H9 (cell line): ENCODE data around the gene CDYL. TPM values are rescaled to one million over a fixed set of nuclear protein-coding genes. Genes with fewer than 3 reads are reported as not detected.

Source experiments
- DNase-seq: peaks from one replicate; pipeline ENCODE4 v3.0.0-alpha.2; 2017
- H2AFZ ChIP-seq: one replicate; pipeline ENCODE4 v1.6.1; 2013; ENCODE audit warnings: mild to moderate bottlenecking, low read length, control low read depth, moderate library complexity
- H2AK5ac ChIP-seq: 2 replicates; pipeline ENCODE4 v1.6.1; 2013; ENCODE audit warnings: low read length, control low read depth, mixed read lengths; ENCODE audit not compliant: insufficient read length
- H2BK120ac ChIP-seq: one replicate; pipeline ENCODE4 v1.6.1; 2013; ENCODE audit warnings: low read depth, mild to moderate bottlenecking, low read length, control low read depth, inconsistent platforms; ENCODE audit not compliant: poor library complexity, severe bottlenecking
- H2BK12ac ChIP-seq: 2 replicates; pipeline ENCODE4 v1.6.1; 2013; ENCODE audit warnings: low read length, control low read depth, mixed read lengths, low read depth; ENCODE audit not compliant: insufficient read length
- H2BK15ac ChIP-seq: 2 replicates; pipeline ENCODE4 v1.6.1; 2013; ENCODE audit warnings: low read depth, low read length, control low read depth
- H2BK20ac ChIP-seq: one replicate; pipeline ENCODE4 v1.6.1; 2013; ENCODE audit warnings: low read depth, mild to moderate bottlenecking, low read length, control low read depth, inconsistent platforms; ENCODE audit not compliant: poor library complexity, severe bottlenecking
- H2BK5ac ChIP-seq: 2 replicates; pipeline ENCODE4 v1.6.1; 2013; ENCODE audit warnings: low read length, control low read depth, mixed read lengths; ENCODE audit not compliant: insufficient read length
- H3K14ac ChIP-seq: 2 replicates; pipeline ENCODE4 v1.6.1; 2013; ENCODE audit warnings: low read length, control low read depth; ENCODE audit not compliant: insufficient read depth
- H3K18ac ChIP-seq: 2 replicates; pipeline ENCODE4 v1.6.1; 2013; ENCODE audit warnings: low read depth, mild to moderate bottlenecking, mixed read lengths, low read length, control low read depth; ENCODE audit not compliant: insufficient read length
- H3K23ac ChIP-seq: 2 replicates; pipeline ENCODE4 v1.6.1; 2013; ENCODE audit warnings: low read length, control low read depth, mixed read lengths, low read depth; ENCODE audit not compliant: insufficient read length
- H3K23me2 ChIP-seq: 2 replicates; pipeline ENCODE4 v1.6.1; 2013; ENCODE audit warnings: low read depth, mild to moderate bottlenecking, mixed read lengths, low read length, control low read depth; ENCODE audit not compliant: insufficient read length, poor library complexity, severe bottlenecking
- H3K27ac ChIP-seq: 2 replicates; pipeline ENCODE4 v1.5.1; 2013; ENCODE audit warnings: low read length, control low read depth, mixed read lengths, low read depth; ENCODE audit not compliant: insufficient read length
- H3K27me3 ChIP-seq: 2 replicates; pipeline ENCODE4 v1.6.1; 2013; ENCODE audit warnings: low read length, control low read depth, inconsistent platforms; ENCODE audit not compliant: insufficient read depth
- H3K4ac ChIP-seq: 2 replicates; pipeline ENCODE4 v1.6.1; 2013; ENCODE audit warnings: low read depth, mild to moderate bottlenecking, control low read depth, inconsistent platforms, low read length, moderate library complexity
- H3K4me1 ChIP-seq: 2 replicates; pipeline ENCODE4 v1.6.1; 2013; ENCODE audit warnings: low read length, control low read depth, inconsistent platforms; ENCODE audit not compliant: insufficient read depth
- H3K4me2 ChIP-seq: 2 replicates; pipeline ENCODE4 v1.6.1; 2013; ENCODE audit warnings: low read length, control low read depth, mixed read lengths; ENCODE audit not compliant: insufficient read length, insufficient read depth
- H3K56ac ChIP-seq: 2 replicates; pipeline ENCODE4 v1.6.1; 2013; ENCODE audit warnings: low read depth, mild to moderate bottlenecking, mixed read lengths, low read length, control low read depth; ENCODE audit not compliant: insufficient read length
- H3K79me1 ChIP-seq: 2 replicates; pipeline ENCODE4 v1.6.1; 2013; ENCODE audit warnings: low read depth, mild to moderate bottlenecking, moderate library complexity, low read length, control low read depth, inconsistent platforms; ENCODE audit not compliant: insufficient read depth, poor library complexity, severe bottlenecking
- H3K79me2 ChIP-seq: 2 replicates; pipeline ENCODE4 v1.6.1; 2013; ENCODE audit warnings: low read length, control low read depth, inconsistent platforms; ENCODE audit not compliant: insufficient read depth
- H3K9ac ChIP-seq: 2 replicates; pipeline ENCODE4 v1.6.1; 2013; ENCODE audit warnings: low read length, control low read depth, mixed read lengths; ENCODE audit not compliant: insufficient read length; ENCODE audit errors: extremely low read depth
- H3K9me3 ChIP-seq: one replicate; pipeline ENCODE4 v1.6.1; 2013; ENCODE audit warnings: low read depth, low read length, inconsistent platforms; ENCODE audit not compliant: control insufficient read depth
- H3T11ph ChIP-seq: one replicate; pipeline ENCODE4 v1.6.1; 2013; ENCODE audit warnings: mild to moderate bottlenecking, low read length, control low read depth, inconsistent platforms
- H4K20me1 ChIP-seq: one replicate; pipeline ENCODE4 v1.6.1; 2013; ENCODE audit not compliant: control insufficient read depth, insufficient read length, insufficient read depth
- H4K5ac ChIP-seq: 2 replicates; pipeline ENCODE4 v1.6.1; 2013; ENCODE audit warnings: low read depth, mild to moderate bottlenecking, mixed read lengths, low read length, control low read depth; ENCODE audit not compliant: insufficient read length
- H4K8ac ChIP-seq: replicated peaks from 2 replicates; pipeline ENCODE4 v1.6.1; 2013; ENCODE audit warnings: low read length, control low read depth, mixed read lengths, low read depth; ENCODE audit not compliant: insufficient read length
- H4K91ac ChIP-seq: 2 replicates; pipeline ENCODE4 v1.6.1; 2013; ENCODE audit warnings: low read depth, mild to moderate bottlenecking, moderate library complexity, mixed read lengths, low read length, control low read depth; ENCODE audit not compliant: insufficient read length
- H3K27ac Mint-ChIP-seq, 3 experiments: 2 replicates in 2 of 3; 3 replicates in 1 of 3; pipeline ENCODE4 v1.8.0; 2020 to 2021; ENCODE audit warnings: mixed read lengths in 3 of 3, mild to moderate bottlenecking in 1 of 3, moderate library complexity in 1 of 3
- H3K27me3 Mint-ChIP-seq: 2 replicates; pipeline ENCODE4 v1.8.0; 2021; ENCODE audit warnings: low read depth, mild to moderate bottlenecking, moderate library complexity, mixed read lengths
- H3K36me3 Mint-ChIP-seq, 3 experiments: 2 replicates in 2 of 3; 3 replicates in 1 of 3; pipeline ENCODE4 v1.8.0; 2020 to 2021; ENCODE audit warnings: low read depth in 3 of 3, mixed read lengths in 3 of 3; ENCODE audit not compliant: insufficient read depth in 1 of 3
- H3K4me1 Mint-ChIP-seq, 2 experiments: 2 replicates each; pipeline ENCODE4 v1.8.0; 2020; ENCODE audit warnings: mixed read lengths in 2 of 2
- H3K4me3 Mint-ChIP-seq, 2 experiments: 2 replicates in 1 of 2; 3 replicates in 1 of 2; pipeline ENCODE4 v1.8.0; 2020 to 2021; ENCODE audit warnings: mild to moderate bottlenecking in 2 of 2, mixed read lengths in 2 of 2, moderate library complexity in 1 of 2
- H3K9me3 Mint-ChIP-seq, 2 experiments: 2 replicates in 1 of 2; 3 replicates in 1 of 2; pipeline ENCODE4 v1.8.0; 2020; ENCODE audit warnings: mild to moderate bottlenecking in 2 of 2, mixed read lengths in 2 of 2, moderate library complexity in 1 of 2
- CTCF ChIP-seq: fragments of 200-600 bp; sonication (generic); conservative IDR thresholded peaks from 3 replicates; pipeline ENCODE4 v1.8.0; 2021; ENCODE audit warnings: antibody characterized with exemption, mild to moderate bottlenecking
- WGBS: extraction: QIAGEN DNeasy Blood & Tissue Kit; methylation state at CpG from one replicate; pipeline ENCODE4 v1.1.7; 2013; ENCODE audit warnings: missing lambda C conversion rate, low lambda C conversion rate, mixed read lengths; ENCODE audit not compliant: insufficient read length; ENCODE audit errors: extremely low coverage; 5-methylcytosine and 5-hydroxymethylcytosine counted together
- total RNA-seq: library from RNA; stranded (reverse); gene quantifications from 2 replicates; pipeline ENCODE4 v1.2.1, GENCODE V29; 2021

The CDYL gene
- total RNA-seq, 1 experiment from 2014 or later, result 95.0 TPM

- Histone ChIP-seq H3K4me2 (no peak overlapping the region), H2AK5ac (no peak overlapping the region), H3K14ac (no peak overlapping the region), H4K8ac (no peak overlapping the region), H3K18ac (no peak overlapping the region), H3K23me2 (no peaks in the 10 kb centered on the region), H2BK12ac (no peak overlapping the region), H3T11ph (no peak overlapping the region), H3K23ac (no peak overlapping the region), H3K9me3 (no peaks in the 10 kb centered on the region), H4K20me1 (no peaks in the 10 kb centered on the region), H2BK15ac (no peak overlapping the region), H2BK120ac (no peak overlapping the region), H3K79me2 (peaks cover 45% of the 10 kb centered on the region; the same call in 1 of the 2 replicates), H3K4me1 (peaks cover 2% of the 10 kb centered on the region; the same call in 1 of the 2 replicates), H3K27ac (no peak overlapping the region), H2BK20ac (no peak overlapping the region), H3K9ac (no peak overlapping the region), H4K91ac (no peak overlapping the region), H2BK5ac (no peak overlapping the region), H3K79me1 (peaks cover 3% of the 10 kb centered on the region), H3K27me3 (no peaks in the 10 kb centered on the region), H4K5ac (no peak overlapping the region), H3K56ac (no peak overlapping the region), H3K4ac (no peak overlapping the region), H2AFZ (no peak overlapping the region)
- Mint-ChIP-seq H3K4me3 (no peak overlapping the region), H3K4me1 (peaks cover 39 to 59% of the 10 kb centered on the region in 2 experiments), H3K27ac (no peak overlapping the region), H3K9me3 (peaks cover 12 to 24% of the 10 kb centered on the region in 2 experiments; a peak in 4 of 5 replicates), H3K27me3 (no peaks in the 10 kb centered on the region; the same call in 1 of the 2 replicates), H3K36me3 (peaks cover 7 to 23% (median 20%) of the 10 kb centered on the region in 3 experiments)
- no peak for DNase-seq
- no peak for TF ChIP-seq CTCF
- no CpG with 5 or more reads among the region's 2 CpGs for WGBS
These were observed 70.2 kb downstream of the CDYL start for GRCh38 chr6:4846387-4846786.
